Fibroblast of pulmonary artery (primary cell): Measurements from ENCODE around the gene MEX3A.

Source experiments
- DNase-seq: peaks from one replicate; pipeline ENCODE4 v3.0.0-alpha.2; 2010; ENCODE audit warnings: low read depth
- H3K4me3 ChIP-seq: replicated peaks from 2 replicates; pipeline ENCODE4 v1.5.1; 2011; ENCODE audit warnings: low read depth, mild to moderate bottlenecking, control low read depth, low read length, moderate library complexity
- CTCF ChIP-seq: IDR thresholded peaks from 2 replicates; pipeline ENCODE4 v1.5.1; 2011; ENCODE audit warnings: mild to moderate bottlenecking, control low read depth, low read length, inconsistent platforms; ENCODE audit errors: missing control alignments

MEX3A gene

DNA sequence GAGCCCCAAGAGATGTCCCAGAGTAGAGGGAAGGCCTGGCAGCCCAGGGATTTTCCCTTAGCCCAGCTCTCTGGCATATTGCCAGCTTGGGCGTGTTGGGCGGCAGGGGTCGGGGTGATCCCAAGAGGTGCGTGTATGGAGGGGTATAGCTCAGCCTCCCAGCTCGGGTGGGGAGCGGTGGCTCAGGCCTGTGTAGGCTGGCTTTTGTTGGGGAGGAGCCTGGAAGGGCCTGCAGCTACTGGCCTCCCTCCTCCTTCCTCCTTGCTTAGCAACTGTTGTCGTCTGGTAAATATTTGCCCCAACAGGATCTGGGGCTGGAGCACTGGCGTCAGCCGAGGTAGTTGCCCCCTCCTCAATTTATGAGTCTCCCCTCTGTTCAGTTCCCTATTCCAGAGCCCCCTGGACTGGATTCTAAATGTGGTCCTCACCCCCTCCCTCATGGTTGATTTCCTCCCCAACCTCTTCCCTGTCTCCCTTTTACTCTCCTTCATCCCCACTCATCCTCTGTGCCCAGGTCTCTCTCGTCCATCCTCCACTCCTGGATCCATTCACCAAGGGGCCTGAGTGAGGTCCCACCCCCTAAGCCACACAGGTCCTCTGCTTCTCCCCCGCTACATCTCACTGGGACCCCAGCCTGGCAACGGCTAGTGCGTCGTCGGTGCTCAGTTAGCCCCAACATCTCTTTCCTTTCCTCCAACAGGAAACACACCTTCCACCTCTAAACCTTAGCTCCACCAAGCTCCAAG is 22.0 kb upstream of the MEX3A start:
- DNase-seq: peak; percentile 94
- TF ChIP-seq CTCF: no peak
- H3K4me3 ChIP-seq: no peak overlapping the region

DNA sequence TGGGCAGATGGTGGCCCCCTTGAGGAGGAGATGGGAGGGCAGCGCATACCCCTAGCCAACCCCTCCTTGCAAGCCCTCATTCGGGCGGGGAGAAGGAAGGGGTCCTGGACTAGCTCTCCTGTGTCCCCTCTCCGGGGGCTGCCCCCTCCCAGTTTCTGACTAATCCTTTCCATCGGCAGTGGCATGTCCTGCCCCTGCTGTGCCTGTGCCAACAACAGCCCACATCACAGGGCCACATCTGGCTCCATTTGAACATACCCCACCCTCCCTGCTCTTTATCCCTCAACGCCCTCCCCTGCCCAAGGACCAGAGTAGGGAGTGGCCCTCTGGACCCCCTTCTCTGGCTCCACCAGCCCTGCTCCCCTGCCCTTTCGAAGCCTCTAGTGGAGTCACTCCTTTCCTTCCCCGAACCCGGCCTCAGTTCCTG is 21.3 kb upstream of the MEX3A start:
- no peak for DNase-seq
- H3K4me3 ChIP-seq: no peak overlapping the region
- no peak for TF ChIP-seq CTCF

DNA sequence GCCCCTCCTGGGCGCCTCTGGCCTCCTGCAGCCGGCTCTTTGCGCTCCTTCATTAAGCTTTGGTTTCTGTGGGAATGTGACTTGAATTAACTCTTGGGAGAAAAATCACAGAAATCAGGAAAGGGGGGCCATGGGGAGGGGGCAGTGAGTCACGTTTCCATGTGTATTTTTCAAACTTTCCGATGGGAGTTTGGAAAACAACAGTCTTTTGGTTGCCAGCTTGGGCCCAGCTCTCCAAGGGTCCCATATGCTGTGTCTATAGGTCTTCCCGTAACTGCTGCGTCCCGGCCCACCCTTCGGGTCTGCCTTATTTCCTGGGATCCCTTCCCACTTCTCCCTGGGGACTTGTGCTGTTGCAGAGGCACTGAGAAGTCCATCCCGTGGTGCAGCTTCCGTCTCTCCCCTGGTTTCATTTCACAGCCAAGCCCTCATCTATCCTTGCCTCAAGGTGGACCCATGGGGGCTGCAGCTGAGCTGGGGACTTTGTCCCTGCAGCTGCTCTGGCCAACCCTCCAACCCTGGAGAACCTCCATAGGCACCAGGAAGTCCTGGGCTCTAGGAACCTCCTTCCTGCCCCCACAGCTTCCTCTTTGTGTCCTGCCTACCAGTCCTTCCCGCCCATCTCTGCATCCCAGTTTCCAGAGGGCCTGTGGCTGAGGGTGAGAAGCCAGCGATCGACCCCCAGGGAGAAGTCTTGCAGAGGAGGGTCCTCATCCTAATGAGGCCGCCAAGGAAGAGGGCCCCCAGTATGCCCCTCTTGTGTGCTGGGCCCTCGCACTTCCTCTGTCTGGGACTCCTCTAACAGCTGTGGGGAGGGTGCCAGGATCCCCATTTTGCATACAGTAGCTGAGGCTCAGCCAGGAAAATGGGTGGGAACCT is 20.6 kb upstream of the MEX3A start:
- peak; percentile 59 for DNase-seq
- TF ChIP-seq CTCF: no peak
- H3K4me3 ChIP-seq: no peak overlapping the region

- no peak for DNase-seq
- TF ChIP-seq CTCF: no peak
- no peak overlapping the region for H3K4me3 ChIP-seq
Measured at GRCh38 chr1:156101880-156102279, 19.6 kb upstream of the MEX3A start.

DNA sequence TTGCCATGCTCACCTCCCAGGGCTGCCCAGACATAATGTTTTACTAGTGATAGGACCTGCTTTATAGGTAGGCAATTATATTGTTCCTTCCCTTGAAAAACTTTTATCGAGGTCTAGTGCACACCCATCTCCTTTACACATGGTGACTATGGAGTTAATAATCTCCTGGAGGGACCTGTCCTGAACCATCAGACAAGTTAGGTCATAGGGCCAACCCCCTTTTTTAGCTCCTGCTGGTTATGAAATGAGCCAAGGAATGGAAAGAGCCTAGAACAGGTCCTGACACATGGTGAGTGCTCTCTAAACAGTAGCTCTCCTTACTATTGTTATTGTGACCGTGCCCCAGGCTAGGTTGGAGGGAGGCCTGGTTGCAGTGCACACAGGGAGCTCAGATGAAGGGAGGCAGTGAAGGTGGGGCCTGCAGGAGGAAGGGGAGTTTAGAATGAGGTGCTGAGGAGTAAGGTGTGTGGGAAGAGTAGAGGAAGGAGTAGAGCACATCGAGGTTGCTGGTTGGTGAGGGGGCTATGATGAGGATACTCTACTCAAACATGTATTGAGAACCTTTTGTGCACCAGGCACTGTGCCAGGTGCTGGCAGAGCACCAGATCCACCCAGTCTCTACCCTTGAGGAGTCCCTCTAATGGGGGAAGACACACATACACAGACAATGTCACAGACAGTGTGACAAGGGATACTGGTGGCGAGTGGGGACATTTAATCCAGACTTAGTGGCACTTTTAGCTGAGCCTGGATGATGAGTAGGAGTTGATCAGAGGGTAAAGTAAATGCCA is 18.1 kb upstream of the MEX3A start:
- no peak for DNase-seq
- no peak overlapping the region for H3K4me3 ChIP-seq
- TF ChIP-seq CTCF: no peak

GRCh38 chr1:156099282-156099681 is 17.0 kb upstream of the MEX3A start:
- no peak for DNase-seq
- no peak overlapping the region for H3K4me3 ChIP-seq
- no peak for TF ChIP-seq CTCF
